Effector memory CD8-positive, alpha-beta T cell (primary cell): ENCODE results near the gene PVALEF.
"Not testable (repeated sequence)": the region's sequence is repeated elsewhere in the genome, so short reads cannot be mapped to it uniquely, and the experiment has no call there.

ENCODE experiments used
- ATAC-seq: fragments of 150-1000 bp; cut with Tn5 transposase; replicated peaks from 2 replicates; pipeline ENCODE4 v1.10.0; 2021; ENCODE audit warnings: mild to moderate bottlenecking, moderate library complexity
- DNase-seq, 3 experiments: peaks; one replicate each; pipeline ENCODE4 v3.0.0; 2021
- H3K27ac Mint-ChIP-seq, 2 donors: one replicate each; pipeline ENCODE4 v1.8.0; 2022; ENCODE audit warnings: mild to moderate bottlenecking in 2 of 2, mixed read lengths in 2 of 2, moderate library complexity in 2 of 2
- H3K27me3 Mint-ChIP-seq, 2 donors: one replicate each; pipeline ENCODE4 v1.8.0; 2022; ENCODE audit warnings: mixed read lengths in 2 of 2
- H3K36me3 Mint-ChIP-seq: one replicate; pipeline ENCODE4 v1.8.0; 2022; ENCODE audit warnings: mild to moderate bottlenecking, moderate library complexity, mixed read lengths; ENCODE audit not compliant: insufficient read depth
- H3K4me1 Mint-ChIP-seq, 2 donors: one replicate each; pipeline ENCODE4 v1.8.0; 2022; ENCODE audit warnings: low read depth in 2 of 2, mixed read lengths in 2 of 2
- H3K4me3 Mint-ChIP-seq, 2 donors: one replicate each; pipeline ENCODE4 v1.8.0; 2022; ENCODE audit warnings: mild to moderate bottlenecking in 2 of 2, mixed read lengths in 2 of 2, moderate library complexity in 2 of 2
- H3K9me3 Mint-ChIP-seq, 2 donors: one replicate each; pipeline ENCODE4 v1.8.0; 2022; ENCODE audit warnings: mixed read lengths in 2 of 2

PVALEF gene

DNA sequence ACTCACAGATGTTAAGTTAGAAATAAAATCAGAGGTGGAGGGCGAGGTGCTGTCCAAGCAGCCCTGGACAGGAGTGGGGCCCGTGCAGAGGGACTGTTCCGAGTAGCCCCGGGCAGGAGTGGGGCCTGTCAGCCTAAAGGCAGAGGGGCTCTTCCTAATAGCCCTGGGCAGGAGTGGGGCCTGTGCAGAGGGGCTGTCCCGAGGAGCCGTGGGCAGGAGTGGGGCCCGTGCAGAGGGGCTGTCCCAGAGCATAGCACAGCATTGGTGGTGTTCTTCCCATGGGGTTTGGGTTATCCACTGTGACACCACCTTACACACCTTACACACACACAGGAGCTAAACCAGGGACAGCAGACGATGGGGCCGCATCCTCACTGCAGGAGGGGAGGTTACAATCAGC is 47.1 kb downstream of the PVALEF start:
- Mint-ChIP-seq H3K4me3 (no peak overlapping the region), H3K4me1 (peaks cover 0 to 4% of the 10 kb centered on the region in 2 donors), H3K9me3 (no peaks in the 10 kb centered on the region), H3K36me3 (peaks cover 3% of the 10 kb centered on the region), H3K27me3 (no peaks in the 10 kb centered on the region), H3K27ac (no peak overlapping the region)
- ATAC-seq = no peak
- DNase-seq = no peak

DNA sequence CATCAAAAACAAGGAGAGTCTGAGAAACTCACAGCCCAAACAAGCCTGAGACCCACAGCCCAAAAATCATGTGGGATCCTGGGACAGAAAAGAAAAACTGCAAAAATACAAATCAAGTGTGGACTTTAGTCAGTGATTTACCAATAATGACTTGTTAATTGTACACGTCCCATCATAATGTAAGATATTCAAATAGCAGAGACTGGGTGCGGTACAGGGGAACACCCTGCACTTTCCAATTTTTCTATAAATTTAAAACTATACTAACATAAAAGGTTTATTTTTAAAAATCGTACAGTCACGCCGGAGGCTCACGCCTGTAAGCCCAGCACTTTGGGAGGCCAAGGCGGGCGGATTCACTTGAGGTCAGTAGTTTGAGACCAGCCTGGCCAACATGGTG is 48.7 kb downstream of the PVALEF start:
- no peaks in the 10 kb centered on the region for H3K9me3 Mint-ChIP-seq
- no peaks in the 10 kb centered on the region for H3K27me3 Mint-ChIP-seq
- no peaks in the 10 kb centered on the region for H3K4me1 Mint-ChIP-seq
- H3K36me3 Mint-ChIP-seq = peaks cover 3% of the 10 kb centered on the region
- no peak for ATAC-seq
- no peak overlapping the region for H3K4me3 Mint-ChIP-seq
- H3K27ac Mint-ChIP-seq = no peak overlapping the region
- DNase-seq = no peak

DNA sequence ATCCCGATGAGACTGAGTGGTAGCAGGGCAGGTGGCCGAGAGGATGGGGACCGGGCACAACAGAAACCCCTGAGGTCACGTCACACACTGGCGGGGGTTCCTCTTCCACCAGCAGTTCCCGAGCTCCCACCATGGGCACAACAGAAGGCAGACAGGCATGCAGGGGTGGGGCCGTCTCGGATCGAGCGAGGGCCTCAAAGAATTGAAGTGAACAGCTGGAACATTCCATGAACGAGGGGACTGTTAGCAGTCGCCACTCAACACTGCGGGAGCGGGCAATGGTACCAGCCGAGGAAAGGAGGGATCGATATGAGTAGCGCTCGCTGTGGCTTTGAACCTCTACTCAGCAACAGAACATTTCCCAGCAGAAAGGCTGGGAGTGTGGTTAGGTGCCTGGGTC is 52.2 kb downstream of the PVALEF start:
- no peaks in the 10 kb centered on the region for H3K9me3 Mint-ChIP-seq

DNA sequence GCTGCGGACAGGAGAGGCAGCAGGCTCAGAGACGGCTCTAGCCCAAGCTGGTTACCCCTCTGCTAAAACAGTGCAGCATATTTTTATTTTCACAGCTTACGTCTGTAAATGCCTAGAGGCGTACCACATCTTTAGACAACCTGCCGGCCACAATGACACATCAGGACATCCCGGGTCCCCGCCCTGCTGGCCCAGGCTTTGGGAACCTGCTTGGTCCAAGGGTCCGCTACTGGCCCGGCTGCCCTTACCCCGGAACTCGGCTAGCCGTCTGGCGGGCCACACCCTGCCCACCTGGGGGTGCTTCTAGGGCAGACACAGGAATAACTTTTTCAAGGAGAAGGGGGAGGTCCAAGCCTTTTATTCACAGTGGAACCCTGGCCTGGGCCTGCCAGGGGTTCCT is 53.2 kb downstream of the PVALEF start:
- Mint-ChIP-seq H3K9me3 (no peaks in the 10 kb centered on the region), H3K36me3 (peaks cover 11% of the 10 kb centered on the region), H3K27ac (no peak overlapping the region), H3K27me3 (no peaks in the 10 kb centered on the region), H3K4me3 (no peak overlapping the region), H3K4me1 (peaks cover 1 to 11% of the 10 kb centered on the region in 2 donors)
- DNase-seq = no peak
- ATAC-seq = no peak

More for the DNA sequence above, 52.2 kb downstream of the PVALEF start:
- DNase-seq (no peak), ATAC-seq (no peak)
- no peaks in the 10 kb centered on the region for H3K27me3 Mint-ChIP-seq
- H3K4me1 Mint-ChIP-seq = peaks cover 0 to 7% of the 10 kb centered on the region in 2 donors
- H3K27ac Mint-ChIP-seq = no peak overlapping the region
- H3K4me3 Mint-ChIP-seq = no peak overlapping the region
- peaks cover 11% of the 10 kb centered on the region for H3K36me3 Mint-ChIP-seq

DNA sequence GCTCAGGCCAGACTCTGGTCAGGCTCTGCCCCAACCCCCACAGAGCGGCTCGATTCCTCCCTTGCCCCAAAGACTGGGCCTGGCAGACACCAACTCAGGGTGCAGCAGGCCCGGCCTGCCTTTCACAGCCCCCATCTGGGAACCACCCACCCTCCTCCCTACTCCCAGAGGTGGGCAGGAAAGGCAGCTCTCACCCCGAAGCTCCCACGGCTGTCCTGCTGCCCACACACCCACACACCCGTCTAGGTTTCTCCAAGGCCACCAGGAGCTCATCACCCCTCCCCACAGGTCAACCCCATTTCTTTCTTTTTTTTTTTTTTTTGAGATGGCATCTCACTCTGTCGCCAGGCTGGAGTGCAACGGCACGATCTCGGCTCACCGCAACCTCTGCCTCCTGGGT is 53.7 kb downstream of the PVALEF start:
- Mint-ChIP-seq H3K27me3 (no peaks in the 10 kb centered on the region), H3K9me3 (no peaks in the 10 kb centered on the region), H3K27ac (peak overlapping the region in 1 of 2 donors; percentile 62), H3K36me3 (peaks cover 11% of the 10 kb centered on the region), H3K4me3 (no peak overlapping the region), H3K4me1 (peaks cover 6 to 15% of the 10 kb centered on the region in 2 donors)
- ATAC-seq (no peak), DNase-seq (no peak)

DNA sequence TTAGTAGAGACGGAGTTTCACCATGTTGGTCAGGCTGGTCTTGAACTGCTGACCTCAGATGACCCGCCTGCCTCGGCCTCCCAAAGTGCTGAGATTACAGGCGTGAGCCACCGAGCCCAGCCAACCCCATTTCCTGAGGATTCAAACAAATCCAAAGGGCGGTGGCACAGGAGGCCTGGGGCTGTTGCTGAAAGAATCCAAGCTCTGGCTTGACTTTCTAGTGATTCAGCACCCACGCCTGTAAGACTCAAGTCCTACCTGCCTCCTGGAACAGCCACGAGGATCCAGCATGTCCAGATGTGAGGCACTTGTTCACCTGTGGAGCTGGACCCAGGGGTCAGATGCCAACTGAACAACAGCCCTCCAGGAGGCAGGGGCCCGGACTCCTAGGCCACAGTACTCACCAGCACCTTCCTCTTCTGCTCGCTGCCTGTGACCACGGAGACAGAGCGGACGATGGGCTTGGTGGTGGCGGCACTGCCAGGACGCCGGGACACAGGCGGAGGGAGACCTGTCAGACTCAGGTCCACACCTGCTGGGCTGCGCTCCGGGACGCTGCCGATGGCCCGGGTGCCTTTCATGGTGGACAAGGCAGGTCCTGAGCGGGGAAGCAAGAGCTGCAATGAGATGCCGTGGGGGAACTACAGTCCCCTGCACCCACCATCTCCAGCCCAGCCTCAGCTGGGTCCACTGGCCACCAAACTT is 54.3 kb downstream of the PVALEF start:
- Mint-ChIP-seq H3K27me3 (no peaks in the 10 kb centered on the region), H3K4me1 (peaks cover 8 to 15% of the 10 kb centered on the region in 2 donors), H3K9me3 (no peaks in the 10 kb centered on the region), H3K27ac (peak overlapping the region in 1 of 2 donors; percentile 62), H3K36me3 (peaks cover 11% of the 10 kb centered on the region), H3K4me3 (no peak overlapping the region)
- ATAC-seq = no peak
- no peak for DNase-seq

DNA sequence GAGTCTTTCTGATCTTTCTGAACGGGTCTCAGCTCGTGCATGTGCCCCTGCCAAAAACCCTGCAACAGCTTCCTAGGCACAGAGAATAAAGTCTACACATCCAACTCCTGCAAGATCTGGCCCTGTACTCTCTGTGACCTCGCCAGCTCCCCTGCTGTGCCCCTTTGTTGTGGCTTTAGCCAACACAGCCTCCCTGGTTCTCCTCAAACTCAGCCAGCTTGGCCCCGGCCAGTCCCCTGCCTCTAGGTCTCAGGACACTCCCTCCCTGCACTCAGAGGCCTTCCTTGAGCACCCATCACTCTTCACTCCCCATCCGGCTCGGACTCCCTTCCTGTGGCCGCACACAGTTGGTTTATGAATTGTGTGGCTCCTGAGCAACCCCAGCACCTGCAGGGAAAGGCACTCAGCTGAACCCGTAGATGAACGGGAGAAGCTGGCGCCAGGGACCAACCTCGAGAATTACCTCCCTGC is 56.1 kb downstream of the PVALEF start:
- H3K36me3 Mint-ChIP-seq = peaks cover 11% of the 10 kb centered on the region
- no peaks in the 10 kb centered on the region for H3K9me3 Mint-ChIP-seq
- DNase-seq (no peak), ATAC-seq (no peak)
- peak overlapping the region; percentile 19 to 81 for H3K4me3 Mint-ChIP-seq
- peaks cover 8 to 15% of the 10 kb centered on the region in 2 donors for H3K4me1 Mint-ChIP-seq
- no peaks in the 10 kb centered on the region for H3K27me3 Mint-ChIP-seq
- no peak overlapping the region for H3K27ac Mint-ChIP-seq

DNA sequence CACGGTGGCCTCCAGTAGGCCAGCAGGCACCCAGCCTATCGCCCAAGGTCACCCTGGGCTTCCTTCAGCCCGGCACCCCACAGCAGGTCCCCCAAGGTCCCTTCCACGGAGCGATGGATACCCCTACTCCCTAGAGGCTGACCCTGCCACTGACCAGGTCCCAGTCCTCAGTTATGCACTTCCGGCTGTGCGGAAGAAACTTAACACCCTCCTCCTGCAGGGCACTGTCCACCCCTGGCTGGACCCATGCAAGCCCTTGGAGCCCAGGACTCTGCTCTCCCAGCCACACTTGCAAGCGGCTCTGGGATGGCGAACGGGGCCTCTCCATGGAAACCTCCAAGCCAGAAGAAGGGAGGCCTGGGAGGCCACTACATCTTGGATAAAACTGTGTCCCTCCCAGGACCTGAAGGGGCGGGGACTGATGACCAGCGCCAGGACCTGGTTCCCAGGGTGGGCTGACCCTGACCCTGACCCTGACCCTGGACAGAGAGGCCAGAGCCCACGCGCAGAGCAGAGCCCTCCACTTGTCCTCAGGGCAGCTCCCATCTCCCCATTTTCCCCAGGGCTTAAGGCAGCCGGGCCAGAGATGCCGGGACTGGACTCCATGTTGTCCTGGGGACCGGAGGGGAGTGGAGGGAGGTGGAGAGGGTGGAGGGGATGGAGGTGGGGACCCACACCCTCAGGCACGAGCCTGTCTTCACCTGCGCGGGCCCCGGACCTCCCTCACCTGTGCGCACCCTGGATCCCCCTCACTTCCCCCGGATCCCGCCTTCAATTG is 56.7 kb downstream of the PVALEF start:
- Mint-ChIP-seq H3K4me3 (peak overlapping the region; percentile 75 to 81), H3K9me3 (no peaks in the 10 kb centered on the region), H3K4me1 (peaks cover 8 to 15% of the 10 kb centered on the region in 2 donors), H3K36me3 (peaks cover 11% of the 10 kb centered on the region), H3K27me3 (no peaks in the 10 kb centered on the region), H3K27ac (no peak overlapping the region)
- no peak for ATAC-seq
- no peak for DNase-seq

DNA sequence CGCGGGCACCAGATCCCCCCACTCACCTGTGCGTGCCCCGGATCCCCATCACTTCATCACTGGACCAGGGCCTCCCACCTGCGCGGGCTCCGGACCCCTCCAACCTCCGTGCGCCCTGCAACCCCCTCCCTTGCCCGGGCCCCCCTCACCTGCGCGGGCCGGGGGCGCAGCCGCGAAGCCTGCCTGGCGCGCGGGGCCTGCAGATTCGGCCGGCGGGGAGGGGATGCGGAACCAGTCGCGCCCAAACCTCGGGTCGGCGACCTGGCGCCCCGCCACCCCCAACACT is 57.3 kb downstream of the PVALEF start:
- no peaks in the 10 kb centered on the region for H3K27me3 Mint-ChIP-seq
- peaks cover 8% of the 10 kb centered on the region for H3K36me3 Mint-ChIP-seq
- H3K4me1 Mint-ChIP-seq = peaks cover 10 to 16% of the 10 kb centered on the region in 2 donors
- no peaks in the 10 kb centered on the region for H3K9me3 Mint-ChIP-seq
- no peak for DNase-seq
- no peak overlapping the region for H3K27ac Mint-ChIP-seq
- H3K4me3 Mint-ChIP-seq = peak overlapping the region; percentile 75 to 81
- no peak for ATAC-seq

DNA sequence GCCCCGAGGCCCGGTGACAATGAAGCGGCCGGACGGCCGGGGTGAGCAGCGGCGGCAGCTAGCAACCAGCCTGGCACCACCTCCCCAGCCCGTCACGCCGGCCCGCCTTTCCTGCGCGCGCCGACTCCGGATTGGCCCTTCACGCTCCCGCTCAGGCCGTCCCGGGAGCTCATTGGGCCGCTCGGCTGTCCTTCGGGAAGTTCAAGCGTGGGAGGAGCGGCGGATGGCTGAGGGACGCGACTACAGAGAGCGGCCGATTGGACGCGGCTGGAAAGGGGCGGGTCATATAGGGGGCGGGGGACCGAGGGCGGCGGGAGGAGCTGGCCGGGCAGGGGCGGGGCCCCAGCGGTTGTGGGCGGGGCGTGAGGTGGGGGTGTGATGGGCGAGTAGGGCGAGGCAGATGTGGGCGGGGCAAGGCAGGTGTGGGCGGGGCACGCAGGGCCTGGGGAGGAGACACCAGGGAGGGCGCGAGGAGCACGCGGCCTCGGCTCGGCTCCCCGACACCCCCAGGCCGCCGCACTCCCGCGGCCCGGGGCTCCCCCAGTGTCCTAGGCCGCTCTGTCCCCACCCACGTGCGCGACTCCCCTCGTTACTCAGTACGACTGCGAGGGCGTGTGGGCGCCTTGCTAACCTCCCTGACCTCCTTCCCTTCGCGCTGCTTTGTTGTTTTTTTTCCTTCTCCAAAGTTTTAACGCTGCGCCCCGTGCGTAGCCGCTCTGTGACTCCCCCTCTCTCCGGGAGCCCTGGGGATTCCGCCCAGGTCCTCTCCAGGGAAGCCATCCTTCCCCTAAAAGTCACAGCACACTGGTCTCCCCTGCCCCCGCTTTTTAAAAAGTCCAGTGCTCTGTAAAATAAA is 57.8 kb downstream of the PVALEF start, which contains the start of gene CEP131:
TSS of gene CEP131 (minus strand) at position 60 of the 856 bp plus-strand sequence. CDS start 2,909 bp downstream, outside the sequence.
- Mint-ChIP-seq H3K36me3 (peaks cover 8% of the 10 kb centered on the region), H3K9me3 (no peaks in the 10 kb centered on the region), H3K27ac (peak within 1 kb of the TSS; percentile 13 to 59), H3K4me1 (peaks cover 16 to 19% of the 10 kb centered on the region in 2 donors), H3K4me3 (peak within 1 kb of the TSS; percentile 75 to 81), H3K27me3 (no peaks in the 10 kb centered on the region)
- DNase-seq (peak; percentile 98 to 99 (median 98)), ATAC-seq (peak; percentile 95)

DNA sequence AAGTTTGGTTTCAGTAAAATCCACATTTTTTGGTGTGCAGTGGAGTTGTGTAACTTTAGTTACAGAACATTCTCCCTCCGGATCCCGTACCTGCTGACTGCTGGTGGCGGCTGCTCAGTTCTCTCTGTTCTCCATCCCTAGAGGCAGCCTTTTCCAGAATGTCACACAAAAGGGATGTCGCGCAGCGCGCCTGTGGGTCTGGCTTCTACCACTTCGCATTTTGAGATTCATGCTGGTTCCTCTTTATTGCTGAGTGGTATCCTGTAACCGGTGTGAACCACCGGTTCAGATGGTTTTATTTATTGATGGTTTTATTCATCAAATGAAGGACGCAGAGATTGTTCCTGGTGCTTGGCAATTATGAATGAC is 58.4 kb downstream of the PVALEF start:
- no peak for ATAC-seq
- H3K27me3 Mint-ChIP-seq = no peaks in the 10 kb centered on the region

DNA sequence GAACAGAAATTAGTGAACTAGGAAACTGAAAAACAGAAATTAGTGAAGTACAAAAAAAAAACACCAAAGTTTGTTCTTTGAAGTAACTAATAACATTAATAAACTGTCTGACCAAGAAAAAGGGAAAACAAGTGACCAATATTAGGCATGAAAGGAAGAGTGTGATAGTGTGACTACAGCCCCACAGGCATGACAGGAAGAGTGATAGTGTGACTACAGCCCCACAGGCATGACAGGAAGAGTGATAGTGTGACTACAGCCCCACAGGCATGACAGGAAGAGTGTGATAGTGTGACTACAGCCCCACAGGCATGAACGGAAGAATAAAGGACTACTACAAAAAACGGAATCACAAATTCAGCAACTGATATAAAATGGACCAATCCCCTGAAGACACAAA is 62.3 kb downstream of the PVALEF start:
- H3K9me3 Mint-ChIP-seq, ATAC-seq, H3K27me3 Mint-ChIP-seq, DNase-seq, H3K4me3 Mint-ChIP-seq, H3K27ac Mint-ChIP-seq: not testable (repeated sequence)
- H3K4me1 Mint-ChIP-seq = peaks cover 14 to 25% of the 10 kb centered on the region in 2 donors
- H3K36me3 Mint-ChIP-seq = peaks cover 12% of the 10 kb centered on the region

More for the DNA sequence above, 58.4 kb downstream of the PVALEF start:
- Mint-ChIP-seq H3K9me3 (no peaks in the 10 kb centered on the region), H3K36me3 (peaks cover 8% of the 10 kb centered on the region), H3K4me1 (peaks cover 18 to 19% of the 10 kb centered on the region in 2 donors), H3K27ac (peak overlapping the region; percentile 13 to 59), H3K4me3 (peak overlapping the region; percentile 75 to 81)
- DNase-seq = no peak

DNA sequence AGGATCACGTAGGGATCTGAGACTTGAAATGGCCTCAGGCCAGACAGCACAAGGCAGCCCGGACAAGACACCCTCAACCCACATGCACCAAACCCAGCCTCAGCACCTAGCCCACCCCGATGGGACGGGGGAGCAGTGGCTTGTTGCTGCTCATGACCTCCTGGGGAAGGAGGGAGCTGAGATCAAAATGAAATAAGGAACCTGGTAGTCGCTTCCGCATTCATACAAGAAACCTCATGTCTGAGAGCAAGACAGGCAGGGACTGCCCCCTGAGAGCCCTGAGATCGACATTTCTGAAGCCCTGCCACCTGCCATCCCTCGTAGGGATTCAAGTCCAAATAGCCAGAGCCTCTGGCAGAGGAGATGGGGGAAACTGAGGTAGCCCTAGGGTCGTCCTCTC is 63.1 kb downstream of the PVALEF start:
- Mint-ChIP-seq H3K9me3 (no peaks in the 10 kb centered on the region), H3K36me3 (peaks cover 12% of the 10 kb centered on the region), H3K4me1 (peaks cover 12 to 24% of the 10 kb centered on the region in 2 donors), H3K27ac (no peak overlapping the region), H3K4me3 (no peak overlapping the region), H3K27me3 (no peaks in the 10 kb centered on the region)
- DNase-seq (no peak), ATAC-seq (peak; percentile 35)
